Breast epithelium (tissue), 4 donors: ENCODE measurements around the gene PML. TPM values are rescaled to one million over a fixed set of nuclear protein-coding genes. Genes with fewer than 3 reads are reported as not detected.
"Not testable (repeated sequence)": the region's sequence is repeated elsewhere in the genome, so short reads cannot be mapped to it uniquely, and the experiment has no call there.

Experiments
- DNase-seq, 2 donors: peaks; one replicate each; pipeline ENCODE4 v3.0.0-alpha.2; 2019; ENCODE audit warnings: low spot score in 2 of 2
- H3K27ac ChIP-seq, 2 donors: fragments of 200-600 bp; sonication (generic) in 1 of 2; one replicate each; pipeline ENCODE4 v1.5.1; 2016 to 2019; ENCODE audit warnings: mild to moderate bottlenecking in 1 of 2
- H3K27me3 ChIP-seq, 2 donors: fragments of 200-600 bp; sonication (generic) in 1 of 2; one replicate each; pipeline versions ENCODE4 v1.5.1 to v1.6.0; 2017 to 2019; ENCODE audit warnings: control low read depth in 1 of 2, mild to moderate bottlenecking in 1 of 2
- H3K36me3 ChIP-seq: fragments of 200-600 bp; one replicate; pipeline ENCODE4 v1.5.1; 2019
- H3K4me1 ChIP-seq, 2 donors: fragments of 200-600 bp; sonication (generic); one replicate each; pipeline ENCODE4 v1.5.1; 2016 to 2019; ENCODE audit warnings: control low read depth in 1 of 2
- H3K4me3 ChIP-seq, 3 donors: fragments of 200-600 bp; sonication (generic); 1 replicate in 2 of 3; 2 replicates in 1 of 3; pipeline ENCODE4 v1.5.1; 2016 to 2019; ENCODE audit warnings: mild to moderate bottlenecking in 3 of 3, moderate library complexity in 2 of 3
- H3K9me3 ChIP-seq, 2 donors: fragments of 200-600 bp; sonication (generic) in 1 of 2; one replicate each; pipeline ENCODE4 v1.5.1; 2016 to 2019; ENCODE audit warnings: control low read depth in 1 of 2
- intact Hi-C: fragments of 100-400 bp; cut with DNase I; formaldehyde crosslinking; loops from one replicate; pipeline ENCODE4 v1.15.1; 2023; ENCODE audit warnings: low total_unique reads
- total RNA-seq, 3 donors: library from RNA; depleted of rRNA; stranded (reverse); fragments of >200 nt; gene quantifications; one replicate each; pipeline ENCODE4 v1.1.0, GENCODE V29; 2016

The PML gene
- total RNA-seq, 3 donors from 2014 or later = 37.8 to 103 (median 49.8) TPM

DNA sequence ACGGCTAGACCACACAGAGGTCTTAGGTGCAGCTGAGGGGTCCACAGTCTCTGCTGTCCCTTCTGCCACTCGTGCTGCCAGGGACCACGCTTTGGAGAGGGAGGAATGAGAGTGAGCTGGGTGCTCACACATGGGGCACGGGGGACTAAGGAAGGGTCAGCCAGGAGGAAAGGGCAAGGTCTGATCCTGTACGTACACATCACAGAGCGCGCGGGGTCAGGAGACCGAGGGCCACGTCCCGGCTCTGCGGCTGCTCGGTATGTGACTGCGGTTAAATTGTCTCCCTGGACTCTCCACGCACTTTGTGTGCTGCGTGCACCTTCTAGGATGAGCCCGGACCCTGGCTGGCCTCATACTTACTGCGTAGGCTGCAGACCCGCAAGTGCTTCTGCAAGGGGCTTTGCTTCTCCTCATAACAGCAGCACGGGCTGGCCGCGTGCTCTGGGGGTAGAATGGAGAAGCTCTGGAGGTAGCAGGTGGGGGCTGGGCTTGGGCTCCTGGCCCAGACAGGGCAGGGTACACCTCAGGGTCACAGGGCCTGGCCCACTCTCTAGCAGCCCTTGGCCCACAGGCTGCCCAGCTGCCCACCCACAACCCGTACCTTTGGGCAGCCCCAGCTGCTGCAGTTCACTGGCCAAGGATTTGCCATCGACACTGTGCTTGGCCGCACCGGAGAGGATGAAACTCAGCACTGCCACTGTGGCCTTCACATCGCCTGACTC is 102.4 kb downstream of the PML start:
- not testable (repeated sequence) for H3K9me3 ChIP-seq

More for the DNA sequence above, 102.4 kb downstream of the PML start:
- H3K4me1 ChIP-seq, DNase-seq, intact Hi-C loops, H3K27ac ChIP-seq, H3K27me3 ChIP-seq, H3K4me3 ChIP-seq, H3K36me3 ChIP-seq: not testable (repeated sequence)

Other genes with a start within 250 kb of the PML start
- 1 to 10 TPM; 1.9 to 8.3 (median 2.0) TPM for gene INSYN1, start 241.4 kb upstream of the PML start, total RNA-seq
- gene TBC1D21, start 121.2 kb upstream of the PML start, total RNA-seq = not detected
- 10 to 100 TPM in 2 of 3 donors, 1 to 10 TPM in 1; 5.6 to 11.3 (median 10.8) TPM for gene LOXL1, start 68.3 kb upstream of the PML start, total RNA-seq
- gene STOML1, start 2.4 kb upstream of the PML start, total RNA-seq = 10 to 100 TPM in 1 of 3 donors, 1 to 10 TPM in 2; 8.5 to 10.7 (median 9.7) TPM
- gene GOLGA6A, start 87.8 kb downstream of the PML start, total RNA-seq = 1 to 10 TPM in 1 of 3 donors, not detected in 2; 1.0 TPM
- gene ISLR2, start 135.9 kb downstream of the PML start, total RNA-seq = under 1 TPM in 2 of 3 donors, not detected in 1; 0.48 to 0.88 TPM
- gene ISLR, start 179.0 kb downstream of the PML start, total RNA-seq = 10 to 100 TPM; 49.2 to 88.0 (median 71.8) TPM
- gene STRA6, start 208.1 kb downstream of the PML start, total RNA-seq = 1 to 10 TPM in 1 of 3 donors, under 1 TPM in 1, not detected in 1; 0.98 to 1.0 TPM
- gene CCDC33, start 241.6 kb downstream of the PML start, total RNA-seq = under 1 TPM in 1 of 3 donors, not detected in 2; 0.33 TPM